Fibroblast of pulmonary artery (primary cell): Measurements from ENCODE around the gene TECPR2.

Experiments used
- DNase-seq: peaks from one replicate; pipeline ENCODE4 v3.0.0-alpha.2; 2010; ENCODE audit warnings: low read depth
- H3K4me3 ChIP-seq: replicated peaks from 2 replicates; pipeline ENCODE4 v1.5.1; 2011; ENCODE audit warnings: low read depth, mild to moderate bottlenecking, control low read depth, low read length, moderate library complexity
- TF ChIP-seq, protein P1 (sequence below): IDR thresholded peaks from 2 replicates; pipeline ENCODE4 v1.5.1; 2011; ENCODE audit warnings: mild to moderate bottlenecking, control low read depth, low read length, inconsistent platforms; ENCODE audit errors: missing control alignments

TECPR2 gene

DNA sequence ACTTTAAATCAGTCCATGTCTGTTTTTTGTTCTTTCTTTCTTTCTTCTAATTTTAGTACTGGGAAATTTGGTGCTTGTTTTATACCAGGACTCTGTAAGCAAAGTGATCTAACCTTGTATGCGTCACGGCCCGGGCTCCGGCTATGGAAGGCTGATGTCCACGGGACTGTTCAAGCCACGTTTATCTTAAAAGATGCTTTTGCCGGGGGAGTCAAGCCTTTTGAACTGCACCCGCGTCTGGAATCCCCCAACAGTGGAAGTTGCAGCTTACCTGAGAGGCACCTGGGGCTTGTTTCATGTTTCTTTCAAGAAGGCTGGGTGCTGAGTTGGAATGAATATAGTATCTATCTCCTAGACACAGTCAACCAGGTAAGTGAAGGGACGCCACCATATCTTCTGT lies 62.2 kb downstream of the TECPR2 start:
- no peak overlapping the region for H3K4me3 ChIP-seq
- TF ChIP-seq, protein P1, sequence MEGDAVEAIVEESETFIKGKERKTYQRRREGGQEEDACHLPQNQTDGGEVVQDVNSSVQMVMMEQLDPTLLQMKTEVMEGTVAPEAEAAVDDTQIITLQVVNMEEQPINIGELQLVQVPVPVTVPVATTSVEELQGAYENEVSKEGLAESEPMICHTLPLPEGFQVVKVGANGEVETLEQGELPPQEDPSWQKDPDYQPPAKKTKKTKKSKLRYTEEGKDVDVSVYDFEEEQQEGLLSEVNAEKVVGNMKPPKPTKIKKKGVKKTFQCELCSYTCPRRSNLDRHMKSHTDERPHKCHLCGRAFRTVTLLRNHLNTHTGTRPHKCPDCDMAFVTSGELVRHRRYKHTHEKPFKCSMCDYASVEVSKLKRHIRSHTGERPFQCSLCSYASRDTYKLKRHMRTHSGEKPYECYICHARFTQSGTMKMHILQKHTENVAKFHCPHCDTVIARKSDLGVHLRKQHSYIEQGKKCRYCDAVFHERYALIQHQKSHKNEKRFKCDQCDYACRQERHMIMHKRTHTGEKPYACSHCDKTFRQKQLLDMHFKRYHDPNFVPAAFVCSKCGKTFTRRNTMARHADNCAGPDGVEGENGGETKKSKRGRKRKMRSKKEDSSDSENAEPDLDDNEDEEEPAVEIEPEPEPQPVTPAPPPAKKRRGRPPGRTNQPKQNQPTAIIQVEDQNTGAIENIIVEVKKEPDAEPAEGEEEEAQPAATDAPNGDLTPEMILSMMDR, result no peak
- no peak for DNase-seq

DNA sequence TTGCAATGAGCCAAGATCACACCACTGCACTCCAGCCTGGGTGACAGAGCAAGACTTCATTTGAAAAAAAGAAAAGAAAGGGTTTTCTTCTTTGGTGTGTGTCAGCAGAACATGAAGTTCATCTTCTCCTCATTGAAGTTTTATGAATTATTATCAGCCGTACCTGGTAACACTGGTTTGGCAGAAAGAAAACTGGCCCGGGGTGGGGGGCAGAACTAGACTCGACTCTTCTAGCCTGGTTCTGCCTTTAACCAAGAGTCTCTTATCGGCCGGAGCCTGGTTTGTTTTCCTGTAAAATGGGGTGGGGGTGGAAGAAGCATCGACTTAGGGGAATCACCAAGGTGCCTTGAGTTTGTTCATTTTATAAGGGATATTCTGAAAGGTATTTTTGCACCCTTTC lies 64.1 kb downstream of the TECPR2 start:
- TF ChIP-seq, protein P1, result no peak

DNA sequence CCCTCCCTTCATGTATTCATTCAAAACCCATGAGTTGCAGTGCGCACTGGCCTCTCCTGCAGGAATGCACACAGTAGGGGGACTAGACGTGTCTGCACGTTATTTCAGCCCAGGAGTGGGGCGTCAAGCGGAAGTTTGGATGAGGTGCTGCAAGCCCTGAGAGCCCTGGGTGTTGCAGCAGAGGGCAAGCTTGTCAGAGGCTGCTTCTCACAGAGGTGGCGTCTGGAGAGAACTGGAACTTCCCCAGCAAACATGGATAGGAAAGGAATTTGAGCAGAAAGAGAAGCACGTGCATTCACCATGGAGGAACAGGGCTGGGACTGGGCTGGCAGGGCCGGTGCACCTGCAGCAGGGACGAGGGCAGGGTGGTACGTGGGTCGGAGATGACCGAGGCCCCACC lies 64.9 kb downstream of the TECPR2 start:
- TF ChIP-seq, protein P1, result no peak
- no peak for DNase-seq
- no peak overlapping the region for H3K4me3 ChIP-seq

More for the DNA sequence above, 64.1 kb downstream of the TECPR2 start:
- no peak for DNase-seq
- H3K4me3 ChIP-seq, result no peak overlapping the region

DNA sequence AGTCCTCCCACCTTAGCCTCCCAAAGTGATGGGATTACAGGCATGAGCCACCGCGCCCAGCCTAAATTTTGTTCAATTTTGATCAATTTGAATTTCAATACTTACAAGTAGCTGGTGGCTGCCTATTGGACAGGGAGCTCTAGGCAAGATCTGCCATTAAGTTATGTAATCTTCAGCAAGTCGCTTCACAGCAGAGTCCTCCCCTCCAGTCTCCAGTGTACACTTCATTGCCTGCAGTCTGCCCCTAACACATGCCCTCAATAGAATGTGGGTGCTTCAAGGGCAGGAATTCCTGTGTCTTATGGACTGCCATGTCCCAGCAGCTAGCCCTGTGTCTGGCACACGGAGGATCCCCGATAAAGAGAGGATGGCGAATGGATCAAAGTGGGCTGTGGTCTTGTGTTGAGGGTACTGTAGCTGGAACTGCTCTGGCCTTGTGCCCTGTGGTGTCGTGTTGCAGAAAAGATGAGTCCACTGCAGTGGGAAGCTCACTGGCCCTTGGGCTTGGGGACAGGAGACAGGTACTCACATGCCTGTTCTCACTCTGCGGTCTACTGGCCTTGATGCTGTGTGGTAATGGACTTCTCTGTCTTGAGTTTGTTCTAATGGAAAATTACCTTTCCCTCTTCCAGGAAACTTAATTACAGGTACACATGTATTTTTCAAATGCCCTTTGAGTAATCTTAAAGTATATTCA lies 67.6 kb downstream of the TECPR2 start:
- DNase-seq, result no peak
- H3K4me3 ChIP-seq, result no peak overlapping the region
- TF ChIP-seq, protein P1, result no peak

DNA sequence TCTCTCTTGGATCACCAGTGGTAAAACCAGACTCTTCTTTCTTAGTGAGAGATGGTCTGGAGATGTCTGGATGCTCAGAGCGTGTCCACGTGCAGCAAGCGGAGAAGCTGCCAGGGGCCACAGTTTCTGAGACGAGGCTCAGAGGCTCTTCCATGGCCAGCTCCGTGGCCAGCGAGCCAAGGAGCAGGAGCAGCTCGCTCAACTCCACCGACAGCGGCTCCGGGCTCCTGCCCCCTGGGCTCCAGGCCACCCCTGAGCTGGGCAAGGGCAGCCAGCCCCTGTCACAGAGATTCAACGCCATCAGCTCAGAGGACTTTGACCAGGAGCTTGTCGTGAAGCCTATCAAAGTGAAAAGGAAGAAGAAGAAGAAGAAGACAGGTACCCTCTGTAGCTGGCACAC lies 69.0 kb downstream of the TECPR2 start:
- no peak for DNase-seq

DNA sequence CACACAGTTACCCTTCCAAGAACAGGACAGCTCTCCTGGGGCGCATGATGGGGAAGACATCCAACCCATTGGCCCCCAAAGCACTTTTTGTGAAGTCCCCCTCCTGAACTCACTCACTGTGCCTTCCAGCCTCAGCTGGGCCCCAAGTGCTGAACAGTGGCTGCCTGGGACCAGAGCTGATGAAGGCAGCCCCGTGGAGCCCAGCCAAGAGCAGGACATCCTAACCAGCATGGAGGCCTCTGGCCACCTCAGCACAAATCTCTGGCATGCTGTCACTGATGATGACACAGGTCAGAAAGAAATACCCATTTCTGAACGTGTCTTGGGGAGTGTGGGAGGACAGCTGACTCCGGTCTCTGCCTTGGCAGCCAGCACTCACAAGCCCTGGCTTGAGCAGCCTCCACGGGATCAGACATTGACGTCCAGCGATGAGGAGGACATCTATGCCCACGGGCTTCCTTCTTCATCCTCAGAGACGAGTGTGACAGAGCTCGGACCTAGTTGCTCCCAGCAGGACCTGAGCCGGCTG lies 72.0 kb downstream of the TECPR2 start:
- DNase-seq, result no peak
- no peak overlapping the region for H3K4me3 ChIP-seq
- TF ChIP-seq, protein P1, result no peak

More for the DNA sequence above, 69.0 kb downstream of the TECPR2 start:
- no peak overlapping the region for H3K4me3 ChIP-seq
- TF ChIP-seq, protein P1, result no peak
